HG02798 (cell line): ENCODE results near the gene MIGA1.

Experiments used
- ATAC-seq: cut with Tn5 transposase; IDR thresholded peaks from one replicate; pipeline ENCODE4 v1.9.1; 2021; ENCODE audit warnings: mild to moderate bottlenecking; ENCODE audit not compliant: unreplicated experiment, poor library complexity

The MIGA1 gene

GRCh38 chr1:77834771-77835334, 55.4 kb downstream of the MIGA1 start:
- no peak for ATAC-seq

GRCh38 chr1:77841574-77841973, 62.1 kb downstream of the MIGA1 start:
- no peak for ATAC-seq

GRCh38 chr1:77845951-77846350, 66.5 kb downstream of the MIGA1 start:
- ATAC-seq: no peak

GRCh38 chr1:77846966-77847365, 67.5 kb downstream of the MIGA1 start:
- ATAC-seq: no peak

- no peak for ATAC-seq
Measured at GRCh38 chr1:77847621-77848080, 68.2 kb downstream of the MIGA1 start.

GRCh38 chr1:77850082-77850481, 70.6 kb downstream of the MIGA1 start:
- no peak for ATAC-seq

GRCh38 chr1:77857552-77857951, 78.1 kb downstream of the MIGA1 start:
- no peak for ATAC-seq

GRCh38 chr1:77858725-77859124, 79.3 kb downstream of the MIGA1 start:
- ATAC-seq: no peak

- ATAC-seq: no peak
Measured at GRCh38 chr1:77859248-77859647, 79.8 kb downstream of the MIGA1 start.

GRCh38 chr1:77866296-77866695, 86.8 kb downstream of the MIGA1 start:
- ATAC-seq: no peak

- no peak for ATAC-seq
Measured at GRCh38 chr1:77872645-77873044, 93.2 kb downstream of the MIGA1 start.

- ATAC-seq: no peak
Measured at GRCh38 chr1:77873461-77873860, 94.0 kb downstream of the MIGA1 start.

GRCh38 chr1:77874804-77875445, 95.5 kb downstream of the MIGA1 start:
- no peak for ATAC-seq

GRCh38 chr1:77876884-77877283, 97.4 kb downstream of the MIGA1 start:
- no peak for ATAC-seq

- ATAC-seq: no peak
Measured at GRCh38 chr1:77881061-77881460, 101.6 kb downstream of the MIGA1 start.

GRCh38 chr1:77882411-77882810, 103.0 kb downstream of the MIGA1 start:
- no peak for ATAC-seq

- peak; percentile 31 for ATAC-seq
Measured at GRCh38 chr1:77888081-77888780, 108.8 kb downstream of the MIGA1 start, which contains the start of gene NEXN. Gene NEXN (plus strand): TSS chr1:77888624. CDS start chr1:77916107, 27,483 bp downstream.

GRCh38 chr1:77888781-77889642, 109.6 kb downstream of the MIGA1 start:
- ATAC-seq: peak; percentile 61

- ATAC-seq: no peak
Measured at GRCh38 chr1:77889671-77890070, 110.2 kb downstream of the MIGA1 start.

- no peak for ATAC-seq
Measured at GRCh38 chr1:77891200-77891599, 111.8 kb downstream of the MIGA1 start.
